Measurements from ENCODE around the gene CLNK. TPM values are rescaled to one million over a fixed set of nuclear protein-coding genes. Genes with fewer than 3 reads are reported as not detected.

CLNK gene
- total and polyA plus RNA-seq, 2 of the 13 experiments (the other 11 are each of a cell fraction or from before 2014, with no cell fraction given) = not detected

DNA sequence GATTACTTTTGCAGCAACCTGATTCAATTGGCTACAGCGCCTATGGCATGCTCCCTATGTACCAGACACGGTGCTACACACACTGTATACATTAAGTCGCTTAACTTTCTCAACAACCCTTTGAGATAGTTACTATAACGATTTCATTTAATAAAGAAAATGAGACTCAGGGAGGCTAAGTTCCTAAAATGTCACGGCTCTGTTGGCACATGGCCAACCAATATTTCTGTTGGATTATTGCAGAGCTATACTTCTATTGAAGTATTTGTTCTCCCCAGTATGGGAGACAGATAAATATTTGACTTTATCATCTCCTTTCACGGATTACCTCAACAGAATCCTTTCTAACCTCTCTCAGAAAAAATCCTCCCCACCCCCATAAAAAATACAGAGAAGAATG is 25.3 kb downstream of the CLNK start:
- in situ Hi-C loops (cut with HindIII; ENCODE audit: extremely low pct_ligation_motif_present, low pct_unique_long_range_greater_than_20kb) (no loop called here), intact Hi-C loops (cut with micrococcal nuclease; ENCODE audit: unreplicated experiment) (no loop called here)
- no peak overlapping the region for H3K4me2 ChIP-seq (ENCODE audit: low read depth, low read length)
- 0% methylated on average over 6 of the region's 6 CpGs for WGBS (ENCODE audit: low lambda C conversion rate)
- H4K20me1 ChIP-seq (ENCODE audit: insufficient read depth, low read length) = no peaks in the 10 kb centered on the region
- ChIA-PET POLR2A (no interaction called here), CTCF (ENCODE audit: low intra/inter-chr PET ratio, low total read pairs) (no interaction called here)
- TF ChIP-seq, protein P1, sequence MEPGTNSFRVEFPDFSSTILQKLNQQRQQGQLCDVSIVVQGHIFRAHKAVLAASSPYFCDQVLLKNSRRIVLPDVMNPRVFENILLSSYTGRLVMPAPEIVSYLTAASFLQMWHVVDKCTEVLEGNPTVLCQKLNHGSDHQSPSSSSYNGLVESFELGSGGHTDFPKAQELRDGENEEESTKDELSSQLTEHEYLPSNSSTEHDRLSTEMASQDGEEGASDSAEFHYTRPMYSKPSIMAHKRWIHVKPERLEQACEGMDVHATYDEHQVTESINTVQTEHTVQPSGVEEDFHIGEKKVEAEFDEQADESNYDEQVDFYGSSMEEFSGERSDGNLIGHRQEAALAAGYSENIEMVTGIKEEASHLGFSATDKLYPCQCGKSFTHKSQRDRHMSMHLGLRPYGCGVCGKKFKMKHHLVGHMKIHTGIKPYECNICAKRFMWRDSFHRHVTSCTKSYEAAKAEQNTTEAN (CRISPR knock-in tag; conservative IDR thresholded peaks at IDR 0.05) = no peak
- no peak for TF ChIP-seq ZNF333 (CRISPR knock-in tag; IDR thresholded peaks at IDR 0.05; ENCODE audit: borderline replicate concordance)
- TF ChIP-seq HNF4G (IDR thresholded peaks at IDR 0.05; ENCODE audit: borderline replicate concordance, low read depth, low read length) = no peak
- no peak for TF ChIP-seq HNF4G (CRISPR knock-in tag; IDR thresholded peaks at IDR 0.05; ENCODE audit: borderline replicate concordance, low read depth)
- H3K4me3 ChIP-seq (replicated peaks in 1 of 3; ENCODE audit: insufficient read depth in 1 of 3, low read depth in 2 of 3, low read length in 3 of 3) = no peak overlapping the region
- ATAC-seq (no peak), DNase-seq (ENCODE audit: low spot score) (no peak), FAIRE-seq (no peak)
- H3K9me3 ChIP-seq (ENCODE audit: low read length) = no peaks in the 10 kb centered on the region
- no peak overlapping the region for H2AFZ ChIP-seq (ENCODE audit: low read length)
- 0 out of 5 replicates have a peak, but pooled peaks cover 0 to 10% of the 10 kb centered on the region in 2 experiments for H3K27me3 ChIP-seq (ENCODE audit: control insufficient read depth in 1 of 2, insufficient read depth in 2 of 2, low read length in 2 of 2)
- H3K79me2 ChIP-seq (ENCODE audit: insufficient read depth, low read length) = no peaks in the 10 kb centered on the region
- H3K9ac ChIP-seq (ENCODE audit: insufficient read depth, low read depth, low read length) = no peak overlapping the region
- no peaks in the 10 kb centered on the region for H3K4me1 ChIP-seq (ENCODE audit: insufficient read depth, low read length)
- no TSS peak for BruUV-seq (replicated peaks)
- H3K36me3 ChIP-seq (replicated peaks in 1 of 2; ENCODE audit: control insufficient read depth in 1 of 2, insufficient read depth in 2 of 2, low read length in 2 of 2) = no peaks in the 10 kb centered on the region
- H3K27ac ChIP-seq (ENCODE audit: extremely low read length, insufficient read depth, low read length) = no peak overlapping the region

DNA sequence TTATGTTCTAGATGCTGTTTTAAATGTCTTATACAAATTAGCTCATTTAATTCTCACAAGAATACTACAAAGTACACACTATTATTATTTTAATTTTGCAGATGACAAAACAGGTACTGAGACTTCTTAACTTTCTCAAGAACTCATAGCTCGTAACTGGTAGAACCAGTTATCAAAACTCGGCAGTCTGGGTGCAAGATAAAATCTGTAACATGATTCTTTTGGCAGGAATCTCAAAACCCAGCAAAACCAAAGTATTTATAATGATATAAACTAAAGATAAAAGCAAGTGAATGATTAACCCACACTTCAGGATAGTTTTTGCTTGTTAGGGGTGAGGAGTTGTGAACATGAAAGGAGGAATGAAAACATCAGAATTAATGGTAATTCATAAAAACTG is 27.6 kb downstream of the CLNK start:
- H3K36me3 ChIP-seq (replicated peaks in 1 of 2; ENCODE audit: control insufficient read depth in 1 of 2, insufficient read depth in 2 of 2, low read length in 2 of 2) = no peaks in the 10 kb centered on the region
- BruUV-seq (replicated peaks) = no TSS peak
- H4K20me1 ChIP-seq (ENCODE audit: insufficient read depth, low read length) = no peaks in the 10 kb centered on the region
- intact Hi-C loops (cut with micrococcal nuclease; ENCODE audit: unreplicated experiment) (no loop called here), in situ Hi-C loops (cut with HindIII; ENCODE audit: extremely low pct_ligation_motif_present, low pct_unique_long_range_greater_than_20kb) (no loop called here)
- CTCF ChIA-PET (ENCODE audit: low intra/inter-chr PET ratio, low total read pairs) = no interaction called here
- FAIRE-seq (no peak), ATAC-seq (no peak), DNase-seq (ENCODE audit: low spot score) (no peak)
- no peak overlapping the region for H3K4me2 ChIP-seq (ENCODE audit: low read depth, low read length)
- H3K4me1 ChIP-seq (ENCODE audit: insufficient read depth, low read length) = no peaks in the 10 kb centered on the region
- POLR2A ChIA-PET = no interaction called here
- no peak overlapping the region for H2AFZ ChIP-seq (ENCODE audit: low read length)
- H3K79me2 ChIP-seq (ENCODE audit: insufficient read depth, low read length) = no peaks in the 10 kb centered on the region
- H3K9ac ChIP-seq (ENCODE audit: insufficient read depth, low read depth, low read length) = no peak overlapping the region
- H3K9me3 ChIP-seq (ENCODE audit: low read length) = no peaks in the 10 kb centered on the region
- no peak overlapping the region for H3K27ac ChIP-seq (ENCODE audit: extremely low read length, insufficient read depth, low read length)
- WGBS (ENCODE audit: low lambda C conversion rate) = 18% methylated on average over 2 of the region's 2 CpGs
- 0 out of 5 replicates have a peak, but pooled peaks cover 0 to 10% of the 10 kb centered on the region in 2 experiments for H3K27me3 ChIP-seq (ENCODE audit: control insufficient read depth in 1 of 2, insufficient read depth in 2 of 2, low read length in 2 of 2)
- H3K4me3 ChIP-seq (replicated peaks in 1 of 3; ENCODE audit: insufficient read depth in 1 of 3, low read depth in 2 of 3, low read length in 3 of 3) = no peak overlapping the region
- TF ChIP-seq FOSL2 (CRISPR knock-in tag; IDR thresholded peaks at IDR 0.05) (no peak), ZNF20 (CRISPR knock-in tag; IDR thresholded peaks at IDR 0.05) (no peak), ZBTB8A (CRISPR knock-in tag; IDR thresholded peaks at IDR 0.05; ENCODE audit: borderline replicate concordance, low read depth) (no peak), ZNF788 (CRISPR knock-in tag; IDR thresholded peaks at IDR 0.05; ENCODE audit: borderline replicate concordance) (no peak), ATM (IDR thresholded peaks at IDR 0.05; ENCODE audit: borderline replicate concordance) (no peak), CHCHD3 (CRISPR knock-in tag; IDR thresholded peaks at IDR 0.05) (no peak), SIX1 (CRISPR knock-in tag; IDR thresholded peaks at IDR 0.05; ENCODE audit: borderline replicate concordance) (no peak), THAP11 (CRISPR knock-in tag; IDR thresholded peaks at IDR 0.05) (no peak), NPAS2 (CRISPR knock-in tag; IDR thresholded peaks at IDR 0.05; ENCODE audit: borderline replicate concordance) (no peak), SIN3A (IDR thresholded peaks at IDR 0.05; ENCODE audit: borderline replicate concordance, low read depth, low read length) (no peak), HNF4G (IDR thresholded peaks at IDR 0.05; ENCODE audit: borderline replicate concordance, low read depth, low read length) (no peak), HNF4G (CRISPR knock-in tag; IDR thresholded peaks at IDR 0.05; ENCODE audit: borderline replicate concordance, low read depth) (no peak)
- TF ChIP-seq, protein P2, sequence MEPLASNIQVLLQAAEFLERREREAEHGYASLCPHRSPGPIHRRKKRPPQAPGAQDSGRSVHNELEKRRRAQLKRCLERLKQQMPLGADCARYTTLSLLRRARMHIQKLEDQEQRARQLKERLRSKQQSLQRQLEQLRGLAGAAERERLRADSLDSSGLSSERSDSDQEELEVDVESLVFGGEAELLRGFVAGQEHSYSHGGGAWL (CRISPR knock-in tag; IDR thresholded peaks at IDR 0.05) = no peak
- TF ChIP-seq, protein P3, sequence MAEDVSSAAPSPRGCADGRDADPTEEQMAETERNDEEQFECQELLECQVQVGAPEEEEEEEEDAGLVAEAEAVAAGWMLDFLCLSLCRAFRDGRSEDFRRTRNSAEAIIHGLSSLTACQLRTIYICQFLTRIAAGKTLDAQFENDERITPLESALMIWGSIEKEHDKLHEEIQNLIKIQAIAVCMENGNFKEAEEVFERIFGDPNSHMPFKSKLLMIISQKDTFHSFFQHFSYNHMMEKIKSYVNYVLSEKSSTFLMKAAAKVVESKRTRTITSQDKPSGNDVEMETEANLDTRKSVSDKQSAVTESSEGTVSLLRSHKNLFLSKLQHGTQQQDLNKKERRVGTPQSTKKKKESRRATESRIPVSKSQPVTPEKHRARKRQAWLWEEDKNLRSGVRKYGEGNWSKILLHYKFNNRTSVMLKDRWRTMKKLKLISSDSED (CRISPR knock-in tag; IDR thresholded peaks at IDR 0.05) = no peak
